Nephron progenitor cell (in vitro differentiated cells): ENCODE measurements around the gene CCDC148.
A peak's percentile ranks its signal among the peaks of the same experiment; 100 is the strongest.

Source experiments
- DNase-seq: peaks from one replicate; pipeline ENCODE4 v3.0.0; 2021
- H3K27ac Mint-ChIP-seq: 2 replicates; pipeline ENCODE4 v1.8.0; 2021; ENCODE audit warnings: mild to moderate bottlenecking, moderate library complexity, mixed read lengths
- H3K27me3 Mint-ChIP-seq: 2 replicates; pipeline ENCODE4 v1.8.0; 2021; ENCODE audit warnings: mild to moderate bottlenecking, low read depth, mixed read lengths; ENCODE audit not compliant: poor library complexity
- H3K36me3 Mint-ChIP-seq: 2 replicates; pipeline ENCODE4 v1.8.0; 2021; ENCODE audit warnings: low read depth, mixed read lengths
- H3K4me1 Mint-ChIP-seq: 2 replicates; pipeline ENCODE4 v1.8.0; 2021; ENCODE audit warnings: mixed read lengths
- H3K4me3 Mint-ChIP-seq: 2 replicates; pipeline ENCODE4 v1.8.0; 2021; ENCODE audit warnings: mild to moderate bottlenecking, moderate library complexity, mixed read lengths
- H3K9me3 Mint-ChIP-seq: 2 replicates; pipeline ENCODE4 v1.8.0; 2021; ENCODE audit warnings: mild to moderate bottlenecking, moderate library complexity, mixed read lengths
- CTCF ChIP-seq: fragments of 200-600 bp; sonication (generic); IDR thresholded peaks from 2 replicates; pipeline ENCODE4 v1.5.0; 2021; ENCODE audit warnings: antibody characterized with exemption

The CCDC148 gene

GRCh38 chr2:158192515-158193443 lies 263.8 kb downstream of the CCDC148 start:
- no peak overlapping the region for H3K4me3 Mint-ChIP-seq
- H3K4me1 Mint-ChIP-seq = peaks cover 32% of the 10 kb centered on the region
- H3K27ac Mint-ChIP-seq = peak overlapping the region; percentile 62
- H3K36me3 Mint-ChIP-seq = no peaks in the 10 kb centered on the region
- no peak for DNase-seq
- no peak for TF ChIP-seq CTCF
- H3K27me3 Mint-ChIP-seq = no peaks in the 10 kb centered on the region
- no peaks in the 10 kb centered on the region for H3K9me3 Mint-ChIP-seq

- no peaks in the 10 kb centered on the region for H3K27me3 Mint-ChIP-seq
- no peaks in the 10 kb centered on the region for H3K9me3 Mint-ChIP-seq
- H3K4me3 Mint-ChIP-seq = peak overlapping the region; percentile 62
- no peak for DNase-seq
- H3K36me3 Mint-ChIP-seq = no peaks in the 10 kb centered on the region
- no peak for TF ChIP-seq CTCF
- peaks cover 32% of the 10 kb centered on the region for H3K4me1 Mint-ChIP-seq
- H3K27ac Mint-ChIP-seq = peak overlapping the region; percentile 89
These were observed 265.3 kb downstream of the CCDC148 start for GRCh38 chr2:158191076-158191895.

DNA sequence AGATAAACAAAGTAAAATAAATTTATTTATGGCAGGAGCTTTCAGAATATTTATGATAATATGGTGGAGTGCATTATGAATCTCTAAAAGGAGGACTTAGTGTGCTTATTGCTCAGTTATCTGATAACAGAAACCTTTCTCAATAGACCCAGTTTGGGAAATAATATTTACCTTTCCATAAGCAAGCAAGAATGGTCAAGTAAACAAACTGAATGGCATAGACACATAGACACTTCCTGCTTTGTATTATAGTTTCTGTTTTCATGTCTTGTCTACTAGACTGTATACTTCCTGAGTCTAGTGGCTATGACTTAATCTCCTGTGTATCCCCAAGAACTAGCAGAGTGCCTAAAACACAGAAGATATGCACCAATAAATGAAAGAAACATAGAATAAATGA lies 267.0 kb downstream of the CCDC148 start:
- H3K4me1 Mint-ChIP-seq = peaks cover 32% of the 10 kb centered on the region
- H3K36me3 Mint-ChIP-seq = no peaks in the 10 kb centered on the region
- H3K4me3 Mint-ChIP-seq = no peak overlapping the region
- H3K27me3 Mint-ChIP-seq = no peaks in the 10 kb centered on the region
- no peak for TF ChIP-seq CTCF
- no peaks in the 10 kb centered on the region for H3K9me3 Mint-ChIP-seq
- no peak for DNase-seq
- no peak overlapping the region for H3K27ac Mint-ChIP-seq

GRCh38 chr2:158187908-158188307 lies 268.6 kb downstream of the CCDC148 start:
- Mint-ChIP-seq H3K4me3 (no peak overlapping the region), H3K4me1 (peaks cover 30% of the 10 kb centered on the region)

More at GRCh38 chr2:158187908-158188307, 268.6 kb downstream of the CCDC148 start:
- Mint-ChIP-seq H3K27me3 (no peaks in the 10 kb centered on the region), H3K27ac (no peak overlapping the region), H3K36me3 (no peaks in the 10 kb centered on the region), H3K9me3 (no peaks in the 10 kb centered on the region)
- DNase-seq = no peak
- no peak for TF ChIP-seq CTCF
